ENCODE data around the gene MYLK.

GRCh38 chr3:123593381-123593780 lies 290.8 kb downstream of the MYLK start:
- no peak for TF ChIP-seq POLR2AphosphoS5 (IDR thresholded peaks at IDR 0.05; ENCODE audit: low read depth, low read length)
- TF ChIP-seq REST (IDR thresholded peaks at IDR 0.05; ENCODE audit: insufficient read depth in 1 of 2, low read depth in 2 of 2, low read length in 2 of 2) = no peak
- no peak for TF ChIP-seq SIN3A (IDR thresholded peaks at IDR 0.05; ENCODE audit: borderline replicate concordance, insufficient read depth, low read length)
- TF ChIP-seq FOXP2 (optimal IDR thresholded peaks at IDR 0.05; ENCODE audit: borderline replicate concordance, extremely low read depth, extremely low read length, insufficient read depth) = no peak

All from PFSK-1 (cell line).